ENCODE measurements around the gene MEOX1.

Gene MEOX1

DNA sequence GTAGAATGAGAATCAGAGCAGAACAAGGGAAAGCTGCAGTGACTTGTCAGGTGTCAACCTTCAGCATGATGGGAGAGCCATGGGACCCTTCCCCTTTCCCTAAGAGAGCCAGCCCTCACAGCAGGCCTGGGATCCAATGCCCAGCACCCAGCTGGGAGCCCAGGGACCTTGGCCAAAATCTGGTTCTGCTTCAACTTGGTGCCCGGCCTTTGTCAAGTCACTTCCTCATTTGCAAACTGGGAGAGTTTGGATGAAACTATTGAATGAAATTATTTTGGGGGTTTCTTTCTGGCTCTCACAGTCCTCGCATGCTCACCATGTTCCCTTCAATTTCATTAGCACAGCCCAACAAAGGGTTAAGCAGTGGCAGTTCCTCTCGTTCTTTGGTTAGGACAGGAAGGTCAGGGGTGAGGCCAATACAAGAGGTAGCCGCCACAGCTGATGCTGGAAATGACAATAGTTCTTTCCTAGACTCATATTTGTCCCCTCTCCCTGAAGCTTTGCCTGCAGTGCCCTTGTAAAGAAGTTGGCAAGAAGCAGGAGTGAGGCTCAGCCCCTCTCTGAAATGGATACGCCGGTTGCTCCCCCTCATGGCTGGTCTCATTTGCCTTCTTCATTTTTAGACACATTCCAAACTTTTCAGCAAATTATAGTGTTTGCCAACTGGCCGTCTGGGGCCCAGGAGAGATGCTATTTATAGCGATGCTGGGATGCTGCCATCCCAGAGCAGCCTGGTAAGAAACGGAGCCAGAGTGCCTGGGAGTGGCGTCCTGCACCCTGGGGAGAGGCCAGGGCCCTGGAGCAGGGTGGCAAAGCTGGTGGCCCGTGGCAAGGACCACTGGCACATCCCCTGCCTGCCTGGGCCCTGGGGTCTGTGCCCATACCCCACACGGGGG is 34.5 kb upstream of the MEOX1 start:
- H3K27ac ChIP-seq (ENCODE audit: low read depth, low read length, poor library complexity, severe bottlenecking) = no peak overlapping the region
- no peaks in the 10 kb centered on the region for H4K20me1 ChIP-seq (ENCODE audit: insufficient read depth, low read length)
- H3F3A ChIP-seq (ENCODE audit: insufficient read depth, low read length) = no peaks in the 10 kb centered on the region
- TF ChIP-seq, protein P1, sequence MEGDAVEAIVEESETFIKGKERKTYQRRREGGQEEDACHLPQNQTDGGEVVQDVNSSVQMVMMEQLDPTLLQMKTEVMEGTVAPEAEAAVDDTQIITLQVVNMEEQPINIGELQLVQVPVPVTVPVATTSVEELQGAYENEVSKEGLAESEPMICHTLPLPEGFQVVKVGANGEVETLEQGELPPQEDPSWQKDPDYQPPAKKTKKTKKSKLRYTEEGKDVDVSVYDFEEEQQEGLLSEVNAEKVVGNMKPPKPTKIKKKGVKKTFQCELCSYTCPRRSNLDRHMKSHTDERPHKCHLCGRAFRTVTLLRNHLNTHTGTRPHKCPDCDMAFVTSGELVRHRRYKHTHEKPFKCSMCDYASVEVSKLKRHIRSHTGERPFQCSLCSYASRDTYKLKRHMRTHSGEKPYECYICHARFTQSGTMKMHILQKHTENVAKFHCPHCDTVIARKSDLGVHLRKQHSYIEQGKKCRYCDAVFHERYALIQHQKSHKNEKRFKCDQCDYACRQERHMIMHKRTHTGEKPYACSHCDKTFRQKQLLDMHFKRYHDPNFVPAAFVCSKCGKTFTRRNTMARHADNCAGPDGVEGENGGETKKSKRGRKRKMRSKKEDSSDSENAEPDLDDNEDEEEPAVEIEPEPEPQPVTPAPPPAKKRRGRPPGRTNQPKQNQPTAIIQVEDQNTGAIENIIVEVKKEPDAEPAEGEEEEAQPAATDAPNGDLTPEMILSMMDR (IDR thresholded peaks at IDR 0.05; ENCODE audit: low read length) = no peak
- no peak for TF ChIP-seq EZH2 (IDR thresholded peaks at IDR 0.05; ENCODE audit: borderline replicate concordance, low read length)
- H3K36me3 ChIP-seq (ENCODE audit: insufficient read depth, low read length) = no peaks in the 10 kb centered on the region
- no peaks in the 10 kb centered on the region for H3K79me2 ChIP-seq (ENCODE audit: insufficient read depth, low read length)
- H3K4me3 ChIP-seq (ENCODE audit: low read depth, low read length, poor library complexity, severe bottlenecking) = no peak overlapping the region
- H3K4me1 ChIP-seq (ENCODE audit: insufficient read depth, low read length, severe bottlenecking) = no peaks in the 10 kb centered on the region
- H3K9me2 ChIP-seq (ENCODE audit: low read depth, low read length) = no peaks in the 10 kb centered on the region
- no peak overlapping the region for H2AFZ ChIP-seq (ENCODE audit: low read length)
- H3K9ac ChIP-seq (ENCODE audit: low read length) = no peak overlapping the region
- H3K9me3 ChIP-seq (ENCODE audit: low read length) = no peaks in the 10 kb centered on the region
- no peak overlapping the region for H3K4me2 ChIP-seq (ENCODE audit: low read length)
- H3K27me3 ChIP-seq (ENCODE audit: insufficient read depth, low read length) = no peaks in the 10 kb centered on the region; the same call in 1 of the 2 replicates

DNA sequence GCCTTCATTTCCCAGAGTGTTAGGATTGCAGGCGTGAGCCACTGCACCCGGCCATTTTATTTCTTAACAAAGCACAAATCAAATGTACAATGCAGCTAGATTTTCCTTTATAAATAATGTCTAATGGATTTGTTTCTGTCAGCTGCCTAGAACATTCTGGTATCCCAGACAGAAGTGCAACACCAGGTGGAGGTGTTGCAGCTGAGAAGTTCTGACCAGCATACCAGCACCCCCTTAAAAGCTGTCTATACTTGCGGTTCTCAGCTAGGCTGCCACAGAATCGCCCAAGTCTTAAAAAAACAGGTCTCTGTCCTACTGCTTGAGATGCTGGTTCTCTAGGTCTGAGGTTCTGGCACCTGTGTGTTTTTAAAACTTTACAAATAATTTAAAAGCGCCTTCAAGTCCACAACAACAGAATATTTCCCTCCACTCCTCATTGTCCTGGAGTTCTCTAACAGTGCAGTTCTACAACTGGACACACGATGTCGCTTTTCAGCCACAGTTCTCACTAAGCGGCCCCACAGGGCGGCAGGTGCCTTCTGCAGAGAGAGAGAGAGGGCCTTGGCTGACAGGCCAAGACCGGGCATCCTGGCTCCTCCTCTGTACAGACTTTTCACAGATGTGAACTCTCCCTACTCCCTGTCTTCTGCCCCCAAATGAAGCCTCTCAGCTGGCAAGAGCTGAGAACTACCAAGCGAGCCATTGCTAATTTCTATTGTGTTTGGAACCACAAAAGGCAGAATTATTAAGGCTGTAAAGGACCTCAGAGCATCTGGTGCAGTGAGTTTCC is 32.6 kb upstream of the MEOX1 start:
- H3K9ac ChIP-seq (ENCODE audit: low read length) = no peak overlapping the region

GRCh38 chr17:43691317-43691693 is 29.6 kb upstream of the MEOX1 start:
- no peak overlapping the region for H3K27ac ChIP-seq (ENCODE audit: low read depth, low read length, poor library complexity, severe bottlenecking)
- H3F3A ChIP-seq (ENCODE audit: insufficient read depth, low read length) = no peaks in the 10 kb centered on the region
- no peak overlapping the region for H3K4me3 ChIP-seq (ENCODE audit: low read depth, low read length, poor library complexity, severe bottlenecking)
- no peaks in the 10 kb centered on the region for H3K4me1 ChIP-seq (ENCODE audit: insufficient read depth, low read length, severe bottlenecking)
- H3K36me3 ChIP-seq (ENCODE audit: insufficient read depth, low read length) = no peaks in the 10 kb centered on the region
- TF ChIP-seq, protein P1 (IDR thresholded peaks at IDR 0.05; ENCODE audit: low read length) = no peak
- TF ChIP-seq EZH2 (IDR thresholded peaks at IDR 0.05; ENCODE audit: borderline replicate concordance, low read length) = no peak
- no peaks in the 10 kb centered on the region; the same call in 1 of the 2 replicates for H3K27me3 ChIP-seq (ENCODE audit: insufficient read depth, low read length)
- H3K9me3 ChIP-seq (ENCODE audit: low read length) = no peaks in the 10 kb centered on the region
- H4K20me1 ChIP-seq (ENCODE audit: insufficient read depth, low read length) = no peaks in the 10 kb centered on the region
- no peak overlapping the region for H2AFZ ChIP-seq (ENCODE audit: low read length)
- H3K79me2 ChIP-seq (ENCODE audit: insufficient read depth, low read length) = no peaks in the 10 kb centered on the region
- H3K9ac ChIP-seq (ENCODE audit: low read length) = no peak overlapping the region
- H3K9me2 ChIP-seq (ENCODE audit: low read depth, low read length) = no peaks in the 10 kb centered on the region
- no peak overlapping the region for H3K4me2 ChIP-seq (ENCODE audit: low read length)

More for the DNA sequence above, 32.6 kb upstream of the MEOX1 start:
- no peaks in the 10 kb centered on the region; the same call in 1 of the 2 replicates for H3K27me3 ChIP-seq (ENCODE audit: insufficient read depth, low read length)
- no peak overlapping the region for H2AFZ ChIP-seq (ENCODE audit: low read length)
- H3K4me3 ChIP-seq (ENCODE audit: low read depth, low read length, poor library complexity, severe bottlenecking) = no peak overlapping the region
- H3K79me2 ChIP-seq (ENCODE audit: insufficient read depth, low read length) = no peaks in the 10 kb centered on the region
- no peaks in the 10 kb centered on the region for H3K9me2 ChIP-seq (ENCODE audit: low read depth, low read length)
- H3K27ac ChIP-seq (ENCODE audit: low read depth, low read length, poor library complexity, severe bottlenecking) = no peak overlapping the region
- no peak overlapping the region for H3K4me2 ChIP-seq (ENCODE audit: low read length)
- no peaks in the 10 kb centered on the region for H3F3A ChIP-seq (ENCODE audit: insufficient read depth, low read length)
- no peak for TF ChIP-seq EZH2 (IDR thresholded peaks at IDR 0.05; ENCODE audit: borderline replicate concordance, low read length)
- TF ChIP-seq, protein P1 (IDR thresholded peaks at IDR 0.05; ENCODE audit: low read length) = peak; percentile 96
- no peaks in the 10 kb centered on the region for H3K36me3 ChIP-seq (ENCODE audit: insufficient read depth, low read length)
- no peaks in the 10 kb centered on the region for H3K4me1 ChIP-seq (ENCODE audit: insufficient read depth, low read length, severe bottlenecking)
- no peaks in the 10 kb centered on the region for H3K9me3 ChIP-seq (ENCODE audit: low read length)
- H4K20me1 ChIP-seq (ENCODE audit: insufficient read depth, low read length) = no peaks in the 10 kb centered on the region

Data from OCI-LY1 (cell line).